Measurements from ENCODE around the gene KLHL15.

- TF ChIP-seq CTCF (IDR thresholded peaks at IDR 0.05; ENCODE audit: poor library complexity) (no peak), EZH2phosphoT487 (IDR thresholded peaks at IDR 0.05; ENCODE audit: low read depth, severe bottlenecking, unreplicated experiment) (no peak)
These were observed 91.9 kb downstream of the KLHL15 start for GRCh38 chrX:23935106-23935505.

Measured in hepatocyte (in vitro differentiated cells).